C4-2B (cell line): ENCODE data around the gene EDIL3.

ENCODE experiments used
- ZFX ChIP-seq: fragments of 450-650 bp; IDR thresholded peaks from 2 replicates; pipeline ENCODE4 v1.6.1; 2017
- TF ChIP-seq, protein P1 (sequence below): fragments of 450-650 bp; conservative IDR thresholded peaks from 2 replicates; pipeline ENCODE4 v1.5.1; 2017; ENCODE audit warnings: mild to moderate bottlenecking

DNA sequence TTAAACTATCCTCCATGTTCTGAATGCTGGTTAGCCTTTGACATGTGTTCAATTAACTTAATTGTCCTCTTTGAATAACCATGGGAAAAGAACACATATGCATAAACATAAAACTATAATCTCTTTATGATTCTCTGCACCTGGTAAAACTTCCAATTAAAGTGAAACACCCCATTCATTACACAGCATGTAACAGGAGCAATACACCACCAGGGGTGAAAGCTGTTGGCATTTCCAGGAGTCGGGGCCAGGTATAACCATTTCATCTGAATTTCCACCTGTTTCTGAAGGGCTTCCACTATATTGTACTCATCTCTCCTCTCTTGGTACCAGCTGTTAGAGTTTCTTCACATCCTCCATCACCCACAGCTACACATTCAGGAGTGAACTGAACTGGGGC lies 303.8 kb downstream of the EDIL3 start:
- TF ChIP-seq, protein P1, sequence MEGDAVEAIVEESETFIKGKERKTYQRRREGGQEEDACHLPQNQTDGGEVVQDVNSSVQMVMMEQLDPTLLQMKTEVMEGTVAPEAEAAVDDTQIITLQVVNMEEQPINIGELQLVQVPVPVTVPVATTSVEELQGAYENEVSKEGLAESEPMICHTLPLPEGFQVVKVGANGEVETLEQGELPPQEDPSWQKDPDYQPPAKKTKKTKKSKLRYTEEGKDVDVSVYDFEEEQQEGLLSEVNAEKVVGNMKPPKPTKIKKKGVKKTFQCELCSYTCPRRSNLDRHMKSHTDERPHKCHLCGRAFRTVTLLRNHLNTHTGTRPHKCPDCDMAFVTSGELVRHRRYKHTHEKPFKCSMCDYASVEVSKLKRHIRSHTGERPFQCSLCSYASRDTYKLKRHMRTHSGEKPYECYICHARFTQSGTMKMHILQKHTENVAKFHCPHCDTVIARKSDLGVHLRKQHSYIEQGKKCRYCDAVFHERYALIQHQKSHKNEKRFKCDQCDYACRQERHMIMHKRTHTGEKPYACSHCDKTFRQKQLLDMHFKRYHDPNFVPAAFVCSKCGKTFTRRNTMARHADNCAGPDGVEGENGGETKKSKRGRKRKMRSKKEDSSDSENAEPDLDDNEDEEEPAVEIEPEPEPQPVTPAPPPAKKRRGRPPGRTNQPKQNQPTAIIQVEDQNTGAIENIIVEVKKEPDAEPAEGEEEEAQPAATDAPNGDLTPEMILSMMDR: no peak
- no peak for TF ChIP-seq ZFX
